Measurements from ENCODE around the gene SLC43A2.

- no peak for TF ChIP-seq CTCF (IDR thresholded peaks at IDR 0.05)
- TF ChIP-seq POLR2A (IDR thresholded peaks at IDR 0.05), result no peak
These were observed 10.9 kb downstream of the SLC43A2 start for GRCh38 chr17:1617620-1618174.
